Mucosa of descending colon (tissue), 3 donors: ENCODE measurements around the gene AAMP. TPM values are rescaled to one million over a fixed set of nuclear protein-coding genes. Genes with fewer than 3 reads are reported as not detected.

Experiments used
- ATAC-seq: fragments of 200-7000 bp; cut with Tn5 transposase; one replicate; pipeline ENCODE4 v1.9.1; 2020; ENCODE audit warnings: mild to moderate bottlenecking, moderate library complexity
- DNase-seq, 3 donors: peaks; one replicate each; pipeline ENCODE4 v3.0.0-alpha.2; 2020
- H3K36me3 ChIP-seq: fragments of 200-600 bp; one replicate; pipeline ENCODE4 v1.8.0; 2021; ENCODE audit warnings: low read depth, mild to moderate bottlenecking
- H3K4me1 ChIP-seq: fragments of 200-600 bp; one replicate; pipeline ENCODE4 v1.8.0; 2021; ENCODE audit warnings: low read depth, mild to moderate bottlenecking
- H3K4me3 ChIP-seq: fragments of 200-600 bp; one replicate; pipeline ENCODE4 v1.8.0; 2021; ENCODE audit warnings: mild to moderate bottlenecking
- H3K9me3 ChIP-seq: fragments of 200-600 bp; one replicate; pipeline ENCODE4 v1.8.0; 2021; ENCODE audit warnings: mild to moderate bottlenecking
- CTCF ChIP-seq: fragments of 200-600 bp; IDR thresholded peaks from one replicate; pipeline ENCODE4 v1.8.0; 2022; ENCODE audit warnings: antibody characterized with exemption, mild to moderate bottlenecking
- intact Hi-C, 2 donors: fragments of 100-400 bp; cut with DNase I in 1 of 2; cut with micrococcal nuclease in 1 of 2; formaldehyde crosslinking; loops; one replicate each; pipeline versions ENCODE4 v1.11.0 to v1.11.1; 2022; cut with DNase I, micrococcal nuclease
- total RNA-seq, 3 donors: library from RNA; stranded (reverse); fragmentation: NEBNext Ultra II Directional in 2 of 3; extraction: Animal tissue kit (Norgen Biotek cat#: 25700) in 2 of 3; gene quantifications; one replicate each; pipeline versions ENCODE4 v1.2.1 to v1.2.4, GENCODE V29; 2021 to 2023
- donor health status: DM: no; HTN: no; CAD: no; lungs with moderate emphysema.
- donor health status: DM: no; HTN: no; CAD: no.
- donor health status: DM: no; HTN: yes; CAD: no.

Gene AAMP
- total RNA-seq, 3 donors from 2014 or later: 80.2 to 97.0 (median 94.1) TPM

GRCh38 chr2:218270721-218271486 is 967 bp upstream of the AAMP start:
- peaks cover 53% of the 10 kb centered on the region for H3K4me1 ChIP-seq
- TF ChIP-seq CTCF: no peak
- ATAC-seq (no peak), DNase-seq (peak in 2 of 3 donors; percentile 56 to 83)
- H3K36me3 ChIP-seq: peaks cover 20% of the 10 kb centered on the region
- peak overlapping the region; percentile 47 for H3K4me3 ChIP-seq
- no peaks in the 10 kb centered on the region for H3K9me3 ChIP-seq
- intact Hi-C loops: no loop called here

GRCh38 chr2:218267259-218267658 is 2.7 kb downstream of the AAMP start:
- Histone ChIP-seq H3K9me3 (no peaks in the 10 kb centered on the region), H3K36me3 (peaks cover 5% of the 10 kb centered on the region), H3K4me1 (peaks cover 63% of the 10 kb centered on the region), H3K4me3 (no peak overlapping the region)
- intact Hi-C loops: no loop called here
- no peak for TF ChIP-seq CTCF
- DNase-seq: no peak
- no peak for ATAC-seq

GRCh38 chr2:218266316-218266979 is 3.5 kb downstream of the AAMP start:
- no peak for TF ChIP-seq CTCF
- Histone ChIP-seq H3K36me3 (peaks cover 5% of the 10 kb centered on the region), H3K4me1 (peaks cover 57% of the 10 kb centered on the region), H3K9me3 (no peaks in the 10 kb centered on the region), H3K4me3 (no peak overlapping the region)
- no peak for ATAC-seq
- no peak for DNase-seq
- intact Hi-C loops: no loop called here

DNA sequence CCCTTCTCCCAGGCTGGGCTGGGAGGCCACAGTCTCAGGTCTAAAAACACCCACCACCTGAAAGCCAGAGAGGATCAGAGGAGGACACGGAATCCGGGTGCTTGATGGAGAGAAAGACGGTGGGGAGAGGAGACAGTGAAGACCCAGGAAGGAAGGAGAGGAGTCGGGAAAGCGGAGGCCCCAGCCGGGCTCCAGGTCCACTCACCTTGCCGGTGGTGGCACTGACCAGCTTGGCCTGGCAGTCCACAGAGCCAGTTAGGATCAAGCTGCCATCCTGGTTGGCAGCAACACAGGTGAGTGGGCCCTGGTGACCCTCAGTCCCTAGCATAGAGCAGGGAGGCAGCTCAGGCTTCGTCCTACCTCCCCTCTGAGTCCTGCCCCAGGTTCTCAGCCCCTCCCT is 4.3 kb downstream of the AAMP start:
- TF ChIP-seq CTCF: no peak
- DNase-seq: no peak
- H3K4me1 ChIP-seq: peaks cover 58% of the 10 kb centered on the region
- H3K4me3 ChIP-seq: no peak overlapping the region
- ATAC-seq: no peak
- peaks cover 5% of the 10 kb centered on the region for H3K36me3 ChIP-seq
- H3K9me3 ChIP-seq: no peaks in the 10 kb centered on the region
- intact Hi-C loops: no loop called here

- peaks cover 58% of the 10 kb centered on the region for H3K4me1 ChIP-seq
- DNase-seq: peak; percentile 77 to 84 (median 80)
- H3K36me3 ChIP-seq: peaks cover 1% of the 10 kb centered on the region
- no peak for TF ChIP-seq CTCF
- ATAC-seq: peak; percentile 73
- no peaks in the 10 kb centered on the region for H3K9me3 ChIP-seq
- intact Hi-C loops: no loop called here
- no peak overlapping the region for H3K4me3 ChIP-seq
Measured at GRCh38 chr2:218264773-218265561, 5.0 kb downstream of the AAMP start.
